Left forelimb (tissue), 1 donor: Measurements from ENCODE around the gene KAZN.

Experiments used
- DNase-seq: peaks from one replicate; pipeline ENCODE4 v3.0.0-alpha.2; 2018; ENCODE audit warnings: low spot score

KAZN gene

DNA sequence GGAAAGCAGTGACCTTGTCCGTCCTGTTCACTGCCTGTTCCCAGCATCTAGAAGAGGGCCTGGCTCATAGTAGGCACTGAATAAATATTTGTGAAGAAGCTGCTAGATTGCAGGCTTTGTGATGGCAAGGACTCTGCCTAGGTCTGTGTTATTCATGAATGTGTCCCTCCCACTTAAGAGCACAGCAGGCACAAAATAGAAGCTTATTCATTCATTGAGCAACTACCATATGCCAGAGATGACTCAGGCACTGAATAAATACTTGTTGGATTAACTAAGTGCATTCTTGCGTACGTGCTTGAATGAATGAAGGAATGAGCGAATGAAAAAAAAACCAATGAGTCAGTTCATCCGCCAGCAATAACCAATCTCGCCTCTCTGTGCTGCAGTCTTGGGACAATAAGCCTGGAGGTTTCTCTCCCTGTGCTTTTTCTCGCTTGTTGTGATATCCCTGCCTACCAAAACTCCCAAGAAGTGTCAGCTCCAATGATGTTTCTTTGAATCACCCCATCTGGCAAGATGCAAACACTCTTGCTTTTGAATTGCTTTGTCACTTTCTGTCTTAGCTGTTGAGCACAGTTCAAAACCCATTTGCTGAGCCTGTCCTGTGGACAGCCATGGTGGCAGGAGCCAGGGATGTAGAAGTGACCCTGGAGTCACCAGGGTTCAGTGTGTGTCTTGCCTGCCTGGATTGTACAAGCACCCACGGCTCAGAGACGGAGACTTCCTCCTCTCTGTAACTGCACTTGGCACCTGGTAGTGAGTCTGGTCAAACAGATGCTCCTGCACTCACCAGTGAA is 143.9 kb downstream of the KAZN start:
- DNase-seq = no peak

DNA sequence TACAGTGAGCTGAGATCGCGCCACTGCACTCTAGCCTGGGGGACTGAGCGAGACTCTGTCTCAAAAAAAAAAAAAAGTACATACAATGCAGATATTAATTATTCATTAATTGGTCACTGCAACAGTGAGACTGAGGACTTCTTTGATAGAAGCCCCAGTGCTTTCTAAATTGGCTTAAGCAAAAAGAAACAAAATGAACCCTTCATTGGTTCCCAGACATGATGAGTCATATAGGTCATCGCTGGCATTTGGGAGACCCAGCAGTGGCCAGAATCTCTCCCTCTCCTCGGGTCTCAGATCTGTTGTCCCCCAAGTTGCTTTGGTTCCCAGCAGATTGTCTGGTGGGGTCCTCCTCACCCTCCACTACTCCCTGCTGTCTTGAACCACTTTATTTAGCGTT is 144.9 kb downstream of the KAZN start:
- DNase-seq = no peak

DNA sequence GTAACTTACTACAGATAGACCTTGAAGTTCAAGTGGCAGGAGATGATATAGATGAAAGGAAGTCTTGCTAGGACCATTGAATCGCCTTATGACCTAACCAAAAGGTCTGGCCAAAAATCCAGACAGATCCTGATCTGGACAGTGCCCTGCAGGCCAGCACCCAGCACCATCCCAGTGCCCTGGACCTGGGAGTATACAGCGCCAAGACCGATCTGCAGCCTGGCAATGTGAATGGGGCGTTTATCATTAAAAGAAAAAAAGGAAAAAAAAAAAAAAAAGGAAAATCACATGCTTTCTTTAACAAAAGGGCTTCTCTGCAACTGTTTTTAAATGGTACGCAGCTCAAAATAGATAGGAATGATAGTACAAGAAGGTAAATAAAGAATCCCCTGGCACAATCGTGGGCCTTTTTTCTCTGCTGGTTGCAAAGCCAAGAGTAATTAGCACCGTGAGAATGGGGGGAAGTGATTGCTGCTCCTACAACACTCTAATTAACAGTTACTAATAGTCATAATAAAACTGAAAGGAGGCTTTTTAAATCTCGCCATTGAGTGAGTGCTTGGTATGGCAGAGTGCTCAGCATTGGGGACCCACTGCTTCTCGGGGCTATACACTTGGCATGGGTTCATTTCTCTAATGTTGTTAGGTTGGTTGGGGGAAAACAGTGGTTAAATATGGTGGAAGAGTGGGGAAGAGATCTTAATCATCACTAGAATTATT is 146.7 kb downstream of the KAZN start:
- DNase-seq = no peak

DNA sequence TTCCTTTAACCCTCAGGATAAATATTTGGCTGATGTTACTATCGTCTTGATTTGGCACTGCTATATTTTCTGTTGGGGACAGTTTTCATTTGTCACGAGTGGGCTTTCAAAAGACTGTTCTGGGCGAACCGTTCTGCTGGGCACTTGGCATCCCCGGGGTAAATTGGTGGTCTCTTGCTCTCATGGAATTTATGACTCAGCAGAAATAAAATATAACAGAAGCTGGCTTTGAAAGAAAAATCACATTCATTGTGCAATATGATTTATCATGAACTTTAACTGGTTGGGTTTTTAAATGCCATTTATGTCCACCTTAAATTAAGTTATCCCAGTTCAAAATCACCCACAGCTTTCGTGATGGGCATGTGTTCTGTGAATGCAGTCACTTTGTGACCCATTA is 147.3 kb downstream of the KAZN start:
- no peak for DNase-seq

DNA sequence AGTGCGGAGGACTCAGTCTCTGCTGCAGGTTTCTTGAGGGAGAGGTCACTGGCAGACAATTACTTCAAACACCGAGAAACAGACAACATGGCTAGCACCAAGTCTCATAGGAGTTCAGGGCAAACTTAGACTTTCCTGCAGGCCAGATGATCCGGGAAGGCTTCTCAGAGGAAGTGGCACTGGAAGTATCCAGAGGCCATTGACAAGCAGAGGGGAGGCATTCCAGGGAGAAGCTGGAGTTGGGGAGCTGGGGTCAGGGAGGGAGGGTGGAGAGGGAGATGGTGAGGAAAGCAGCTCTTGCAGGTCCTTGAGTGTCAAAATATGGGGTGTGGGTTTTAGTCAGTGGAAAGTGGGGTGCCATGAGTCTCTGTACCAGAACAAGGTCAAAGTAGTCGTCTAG is 147.9 kb downstream of the KAZN start:
- no peak for DNase-seq

DNA sequence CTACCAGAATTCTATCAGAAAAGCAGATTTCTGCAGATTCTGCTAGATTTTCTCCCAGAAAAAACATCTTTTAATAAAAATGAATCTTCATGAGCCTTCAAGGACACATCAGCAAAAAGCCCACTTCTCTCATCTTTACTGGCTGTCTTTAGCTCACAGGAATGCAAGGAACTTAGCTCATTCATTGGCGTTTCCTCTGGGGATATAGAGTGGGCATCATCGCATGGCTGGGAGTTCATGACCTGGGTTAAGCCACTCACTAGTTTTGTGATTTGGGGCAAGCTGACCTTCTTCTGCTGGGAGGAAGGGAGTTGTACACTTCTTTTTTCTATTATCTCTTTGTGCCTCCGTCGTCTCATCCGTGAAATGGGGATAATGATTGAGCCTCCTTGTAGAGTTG is 149.7 kb downstream of the KAZN start:
- DNase-seq = no peak

DNA sequence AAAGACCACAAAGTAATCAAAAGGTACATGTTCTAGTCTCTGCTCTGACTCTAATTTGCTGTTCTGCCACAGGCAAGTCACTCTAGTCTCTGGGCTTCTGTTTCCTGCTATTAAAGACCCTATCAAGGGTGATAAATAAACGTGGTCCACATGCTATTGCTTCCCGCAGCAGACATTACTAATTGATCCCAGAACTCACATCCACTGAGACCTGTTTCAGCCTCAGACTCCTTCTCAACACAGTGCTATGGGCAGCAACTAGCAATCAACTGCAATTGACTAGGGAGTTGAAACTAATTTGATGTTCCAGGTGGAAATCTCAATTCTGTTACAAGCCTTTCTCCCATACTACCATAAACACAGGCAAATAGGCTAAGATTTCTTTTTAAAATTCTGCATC is 150.5 kb downstream of the KAZN start:
- no peak for DNase-seq

DNA sequence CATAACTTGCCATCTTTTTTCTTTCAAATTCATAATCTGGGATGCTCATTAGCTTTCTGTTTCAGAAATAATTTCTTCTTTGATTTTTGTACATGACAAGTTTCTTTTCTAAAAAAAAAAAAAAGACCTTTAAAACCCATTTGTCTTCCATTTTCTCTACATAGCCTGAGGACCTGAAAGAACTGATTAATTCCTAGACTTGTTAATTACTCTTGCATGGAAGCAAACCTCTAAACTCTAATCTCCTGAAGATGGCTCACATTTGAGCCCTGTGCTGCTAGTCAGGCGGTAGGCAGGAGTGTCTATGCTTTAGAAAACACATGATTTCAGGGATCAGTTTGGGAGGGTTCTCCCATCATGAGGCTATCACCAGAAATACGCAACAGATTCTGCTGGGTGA is 152.0 kb downstream of the KAZN start:
- no peak for DNase-seq

DNA sequence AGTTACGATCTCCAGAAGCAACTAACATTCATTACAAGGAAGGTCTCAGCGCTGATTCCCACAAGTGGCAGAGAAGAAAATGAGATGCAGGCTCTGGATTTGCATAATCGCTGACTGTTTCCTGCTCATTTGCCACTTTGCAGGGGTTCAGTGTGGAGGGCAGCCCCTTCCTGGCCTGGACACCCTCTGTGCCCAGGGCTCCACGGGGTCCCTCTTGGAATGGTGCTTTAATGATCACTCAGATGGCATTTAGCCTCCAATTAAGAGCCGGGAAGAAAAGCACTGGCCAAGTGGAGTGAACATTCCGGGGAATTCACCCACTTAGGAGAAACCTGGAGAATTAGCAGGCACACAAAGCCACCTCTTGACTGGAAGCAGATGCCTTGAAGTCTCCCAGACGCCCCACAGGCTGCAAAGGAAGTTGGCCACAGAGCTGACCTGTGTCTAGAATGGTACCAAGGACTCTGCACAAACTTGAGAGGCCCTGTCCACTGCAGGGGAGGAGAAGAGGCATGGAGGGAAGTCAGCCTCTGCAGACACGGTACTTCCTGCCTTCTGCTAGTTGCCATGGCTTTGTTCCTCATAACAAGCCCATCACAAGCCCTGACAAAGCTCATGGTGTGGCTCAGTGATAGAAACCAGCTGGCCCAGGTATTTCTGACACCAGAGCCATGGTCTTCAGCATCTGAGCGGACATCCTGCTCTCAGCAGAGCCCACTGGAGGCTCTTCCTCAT is 157.2 kb downstream of the KAZN start:
- DNase-seq = no peak

DNA sequence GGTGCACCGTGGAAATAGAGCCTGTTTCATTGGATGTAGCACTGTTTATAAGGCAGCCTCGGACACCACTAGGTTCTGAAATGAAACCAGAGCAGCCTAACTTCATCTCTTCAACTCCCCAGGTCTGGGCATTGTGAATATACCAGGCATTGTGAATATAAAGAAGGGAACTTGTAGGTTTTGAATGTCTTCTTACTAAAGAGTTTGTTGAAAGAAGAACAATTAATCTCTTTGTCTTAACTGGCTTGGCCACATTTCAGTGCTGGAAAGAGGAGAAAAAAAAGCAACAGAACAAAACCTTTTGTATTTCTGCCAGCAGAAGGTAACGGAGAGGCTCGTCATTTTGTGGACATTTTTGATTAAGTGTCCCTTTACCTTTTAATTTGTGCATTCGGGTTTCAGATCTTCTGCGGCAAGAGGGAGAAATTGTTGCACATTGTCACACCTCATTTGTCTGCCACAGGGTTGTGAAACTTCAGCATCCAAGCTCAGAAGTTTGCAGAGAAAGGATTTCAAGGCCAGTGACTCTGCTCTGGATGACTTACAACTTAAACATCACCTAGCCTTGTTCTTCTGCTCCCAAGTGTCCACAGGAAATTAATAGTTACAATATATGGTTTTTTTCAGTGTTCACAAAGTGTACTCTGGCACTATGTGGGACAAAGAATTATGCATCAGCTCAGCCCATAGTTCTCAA is 158.3 kb downstream of the KAZN start:
- DNase-seq = no peak

DNA sequence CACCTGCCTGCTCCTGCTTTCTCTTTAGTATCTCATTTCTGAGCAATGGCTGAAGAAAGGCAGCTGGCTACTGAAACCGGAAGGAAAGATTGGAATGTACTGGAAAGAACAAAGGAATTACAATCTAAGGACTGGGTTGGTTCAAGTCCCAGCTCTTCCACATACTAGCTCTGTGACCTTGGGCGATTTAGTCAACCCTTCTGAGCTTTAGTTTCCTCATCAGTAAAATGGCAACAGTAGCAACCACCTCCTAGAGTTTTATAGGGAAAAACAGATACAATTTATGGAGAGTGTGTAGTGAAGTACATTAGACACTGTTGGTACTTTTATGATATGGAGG is 158.8 kb downstream of the KAZN start:
- DNase-seq = no peak

DNA sequence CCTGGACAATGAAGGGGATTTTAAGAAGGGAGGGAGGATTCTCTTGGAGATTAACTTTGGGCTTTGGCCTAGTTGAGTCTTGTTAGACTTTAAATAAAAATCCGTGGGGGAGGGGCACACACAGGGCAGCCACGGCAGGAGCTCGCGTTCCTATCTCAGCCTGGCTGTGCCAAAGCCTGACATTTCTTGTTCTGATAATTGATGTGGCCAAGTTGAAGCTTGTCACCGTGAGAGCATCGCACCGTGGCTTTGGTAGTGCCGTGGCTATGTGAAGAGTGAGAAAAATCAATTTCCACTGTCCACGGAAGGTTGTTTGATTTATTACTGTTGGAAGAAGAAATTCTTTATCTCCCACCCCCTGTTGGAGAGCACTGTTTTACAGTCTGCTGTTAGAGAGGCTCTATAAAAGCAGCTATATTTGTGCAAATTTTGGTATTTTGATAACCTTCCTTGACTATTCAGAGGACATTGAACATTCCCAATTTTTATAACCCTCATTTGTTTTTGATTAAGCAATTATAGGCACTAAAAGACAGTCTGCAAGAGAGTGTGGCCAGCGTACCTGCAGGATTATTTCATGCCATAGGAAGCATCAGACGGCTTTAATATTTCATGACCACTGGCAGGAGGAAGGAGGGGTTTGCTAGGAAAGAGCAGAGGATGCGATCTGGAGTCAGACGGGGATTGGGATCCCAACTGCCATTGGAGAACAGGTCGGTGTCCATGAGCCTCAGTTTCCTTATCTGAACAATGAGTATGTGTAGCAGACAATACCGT is 160.7 kb downstream of the KAZN start:
- DNase-seq = no peak

DNA sequence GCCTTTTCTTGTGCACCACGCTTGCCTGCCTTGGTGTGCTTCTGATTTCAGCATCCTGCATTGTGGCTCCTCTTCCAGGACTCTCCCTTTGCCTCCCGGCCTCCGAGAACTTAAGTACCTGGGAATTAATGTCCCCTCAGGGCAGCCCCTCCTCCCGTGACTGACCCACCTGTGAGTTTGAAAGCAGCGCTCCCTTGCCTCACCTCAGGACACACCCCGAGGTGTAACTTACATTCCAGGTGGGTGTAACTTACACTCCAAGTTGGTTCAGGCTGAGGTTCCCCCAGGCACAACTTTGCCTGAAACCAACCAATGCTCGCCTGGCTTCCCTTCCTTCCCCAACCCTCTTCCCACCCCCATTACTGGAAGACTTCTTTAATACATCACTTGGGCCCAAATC is 161.4 kb downstream of the KAZN start:
- DNase-seq = no peak

DNA sequence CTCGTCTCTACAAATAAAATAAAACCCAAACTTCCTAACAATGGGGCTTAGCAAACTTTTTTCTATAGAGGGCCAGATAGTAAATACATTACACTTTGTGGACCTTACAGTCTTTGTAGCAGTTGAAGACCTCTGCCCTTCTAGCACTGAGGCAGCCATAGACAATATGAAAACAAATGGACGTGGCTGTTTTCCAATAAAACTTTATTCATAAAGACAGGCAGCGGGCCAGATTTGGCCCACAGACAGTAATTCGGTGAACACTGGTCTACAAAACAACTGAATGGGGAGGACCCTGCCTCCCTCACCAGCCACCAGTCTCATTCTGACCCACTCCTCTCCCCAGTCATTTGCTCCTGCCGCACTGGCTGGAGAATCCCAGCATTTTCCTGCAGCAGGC is 162.3 kb downstream of the KAZN start:
- no peak for DNase-seq

DNA sequence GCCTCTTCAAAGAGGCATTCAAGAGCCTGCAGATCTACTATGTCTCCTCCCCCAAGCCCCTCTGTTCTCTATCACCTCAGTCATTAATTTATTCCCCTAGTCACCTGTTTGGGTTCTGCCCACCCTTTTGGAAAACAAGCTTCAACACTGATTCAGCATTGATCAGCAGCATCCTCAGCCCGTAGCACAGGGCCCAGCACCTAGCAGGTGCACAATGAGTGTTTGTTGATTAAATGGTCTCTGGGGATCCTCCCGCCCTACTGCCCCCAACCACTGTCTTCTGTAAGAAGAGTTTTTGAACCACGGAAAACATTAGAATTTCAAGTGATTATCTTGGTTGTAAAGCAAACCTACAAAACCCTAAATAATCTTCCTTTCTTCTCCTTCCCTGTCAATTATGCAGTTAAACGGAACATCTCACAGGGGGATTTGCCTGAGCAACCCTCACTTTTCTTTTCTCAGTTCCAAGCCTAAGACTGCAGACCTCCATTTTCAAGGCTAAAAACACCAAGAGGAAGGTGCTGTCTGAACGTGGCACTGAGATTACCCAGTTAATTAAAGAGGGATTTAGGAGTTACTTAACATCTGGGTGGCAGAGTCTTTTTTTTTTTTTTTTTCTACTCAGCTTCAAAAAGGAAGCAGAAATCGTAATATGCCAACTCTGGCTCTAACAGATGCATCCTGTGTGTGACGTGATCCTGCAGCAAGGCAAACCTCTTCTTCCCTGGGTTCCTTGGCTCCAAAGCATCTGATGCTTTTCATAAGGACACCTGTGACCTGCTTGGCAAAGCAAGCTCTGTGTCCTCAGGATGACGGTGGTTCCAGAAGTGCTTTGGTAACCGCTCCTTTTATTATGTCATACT is 163.0 kb downstream of the KAZN start:
- DNase-seq = no peak

DNA sequence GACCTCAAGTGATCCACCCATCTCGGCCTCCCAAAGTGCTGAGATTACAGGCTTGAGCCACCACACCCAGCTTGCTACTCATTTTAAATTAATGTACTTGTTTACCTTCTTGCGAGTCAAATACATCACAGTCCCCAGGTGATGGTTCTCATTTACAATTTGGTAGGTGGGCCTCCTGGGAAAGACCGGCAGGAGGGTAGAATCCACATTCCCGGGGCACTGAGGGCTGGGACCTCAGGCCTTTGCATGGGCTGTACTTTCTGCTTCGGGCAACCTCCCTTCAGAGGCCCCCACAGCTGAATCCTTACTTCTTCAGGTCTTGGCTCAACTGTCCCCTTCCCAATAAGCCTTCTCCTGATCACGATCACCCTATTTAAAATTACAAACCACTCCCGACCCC is 165.5 kb downstream of the KAZN start:
- DNase-seq = no peak

DNA sequence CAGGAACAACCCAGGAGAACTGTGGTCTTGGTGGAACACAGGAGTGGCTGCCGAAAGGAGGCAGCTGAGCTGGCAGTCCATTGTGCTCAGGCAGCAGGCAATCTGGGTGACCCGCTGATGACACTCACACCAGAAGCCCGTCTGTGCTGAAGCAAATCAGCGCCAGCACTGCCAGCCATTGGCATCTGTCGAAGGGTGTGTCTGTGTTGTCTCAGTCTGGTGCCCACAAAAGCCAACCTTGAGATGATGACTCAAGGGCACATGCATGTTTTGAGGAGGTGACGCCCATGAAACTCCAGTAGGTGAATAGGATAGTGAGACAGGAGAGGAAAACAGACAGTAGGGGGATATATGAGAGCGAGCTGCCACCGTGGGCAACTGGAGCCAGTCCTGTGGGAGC is 167.3 kb downstream of the KAZN start:
- DNase-seq = no peak

DNA sequence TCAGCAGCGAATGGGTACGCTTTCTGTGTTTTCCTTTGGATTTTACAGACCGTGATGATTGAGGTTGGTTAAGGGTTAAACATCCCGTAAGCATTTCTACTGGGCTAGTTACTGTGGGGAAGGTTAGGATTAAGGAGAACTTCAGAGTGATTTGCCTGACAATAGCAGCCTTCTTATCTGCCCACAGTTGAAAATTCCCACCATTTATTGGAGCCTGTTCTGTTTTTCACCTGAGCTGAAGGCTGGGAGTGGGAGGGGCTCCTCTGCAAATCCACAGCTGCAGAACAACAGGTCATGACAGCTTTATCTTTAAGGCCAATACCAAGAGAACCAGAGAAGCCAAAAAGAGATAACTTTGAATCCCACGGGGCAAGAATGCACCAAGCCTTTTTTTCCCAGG is 168.6 kb downstream of the KAZN start:
- no peak for DNase-seq

DNA sequence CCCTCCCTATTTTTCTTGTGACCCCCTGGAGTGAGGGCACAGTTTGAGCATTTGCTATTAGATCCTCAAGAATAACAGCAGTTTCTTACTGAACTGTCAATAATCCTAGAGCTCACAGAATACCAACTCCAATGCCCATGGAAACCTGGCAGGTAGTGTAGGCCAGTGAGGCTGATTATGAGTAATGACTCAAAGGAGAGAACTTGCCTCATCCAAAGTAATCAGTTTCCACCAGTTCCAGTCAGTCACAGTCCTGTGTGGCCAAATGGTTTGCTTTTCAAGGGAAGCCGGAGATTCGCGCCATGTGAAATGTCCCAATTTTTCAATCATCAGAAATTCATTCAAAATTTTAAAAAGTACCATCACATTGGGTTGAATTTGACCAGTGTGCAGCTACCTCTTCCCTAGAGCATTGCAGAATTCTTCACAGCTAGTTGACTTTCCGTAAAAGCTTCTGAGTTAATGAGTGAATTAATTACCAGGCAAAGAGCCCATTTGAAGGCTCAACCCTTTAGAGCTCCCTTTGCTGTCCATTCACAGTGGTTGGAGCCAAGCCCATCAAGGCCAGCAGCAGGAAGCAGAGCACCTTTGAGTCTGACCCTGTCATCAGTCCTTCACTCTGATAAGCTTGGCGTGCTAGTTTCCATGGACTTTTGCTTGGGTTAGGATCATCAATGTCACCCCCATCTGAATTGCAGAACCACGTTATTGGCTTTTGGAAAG is 170.3 kb downstream of the KAZN start:
- no peak for DNase-seq
